ENCODE measurements around the gene OLFM1.

GRCh38 chr9:135081264-135081660, 6.2 kb upstream of the OLFM1 start:
- TF ChIP-seq EP300 (IDR thresholded peaks at IDR 0.05) (no peak), CTCF (IDR thresholded peaks at IDR 0.05) (no peak)
